ENCODE data around the gene NCBP2.

Gene NCBP2

GRCh38 chr3:196927571-196928453 is 14.5 kb downstream of the NCBP2 start:
- WGBS (ENCODE audit: insufficient coverage) = 93% methylated on average over 6 of the region's 7 CpGs
- Histone ChIP-seq H3K36me3 (ENCODE audit: control insufficient read depth in 4 of 4, insufficient read depth in 4 of 4, low read length in 3 of 4) (peaks cover 11 to 59% (median 35%) of the 10 kb centered on the region in 4 experiments), H3K4me1 (ENCODE audit: control extremely low read depth in 1 of 4, control insufficient read depth in 4 of 4, insufficient read depth in 4 of 4, low read length in 3 of 4) (no peaks in the 10 kb centered on the region), H3K4me3 (ENCODE audit: control insufficient read depth in 1 of 7, extremely low read depth in 1 of 7, insufficient read depth in 4 of 7, low read depth in 2 of 7, low read length in 6 of 7) (no peak overlapping the region), H3K27me3 (replicated peaks in 2 of 5; ENCODE audit: control insufficient read depth in 4 of 5, insufficient read depth in 5 of 5, low read length in 4 of 5) (no peaks in the 10 kb centered on the region), H3K9me3 (ENCODE audit: control extremely low read depth in 1 of 5, control insufficient read depth in 4 of 5, insufficient read depth in 2 of 5, low read depth in 1 of 5, low read length in 4 of 5) (no peaks in the 10 kb centered on the region), H3K27ac (ENCODE audit: insufficient read depth in 1 of 2, low read depth in 1 of 2, low read length in 2 of 2, poor library complexity in 1 of 2, severe bottlenecking in 2 of 2) (no peak overlapping the region)
- no peak for DNase-seq
- ChIA-PET POLR2A (no interaction called here), CTCF (interaction anchor here (0.7 kb wide), 1 partner anchor 328 kb away, joined by 3 read pairs; no protein-coding TSS in a partner anchor)

GRCh38 chr3:196920733-196921132 is 21.6 kb downstream of the NCBP2 start:
- ChIA-PET CTCF (no interaction called here), POLR2A (interaction anchor here (0.7 kb wide), 1 partner anchor 18 kb away, joined by 3 read pairs; no protein-coding TSS in a partner anchor)
- no peak overlapping the region for H3K4me3 ChIP-seq (ENCODE audit: control insufficient read depth in 1 of 7, extremely low read depth in 1 of 7, insufficient read depth in 4 of 7, low read depth in 2 of 7, low read length in 6 of 7)
- H3K27ac ChIP-seq (ENCODE audit: insufficient read depth in 1 of 2, low read depth in 1 of 2, low read length in 2 of 2, poor library complexity in 1 of 2, severe bottlenecking in 2 of 2) = no peak overlapping the region
- H3K9me3 ChIP-seq (ENCODE audit: control extremely low read depth in 1 of 5, control insufficient read depth in 4 of 5, insufficient read depth in 2 of 5, low read depth in 1 of 5, low read length in 4 of 5) = peaks cover 0 to 5% (median 2%) of the 10 kb centered on the region in 5 experiments
- 44% methylated on average over 2 of the region's 2 CpGs for WGBS (ENCODE audit: insufficient coverage)
- no peaks in the 10 kb centered on the region for H3K27me3 ChIP-seq (replicated peaks in 2 of 5; ENCODE audit: control insufficient read depth in 4 of 5, insufficient read depth in 5 of 5, low read length in 4 of 5)
- DNase-seq = peak in 2 of 3 donors; percentile 18 to 49
- no peaks in the 10 kb centered on the region for H3K4me1 ChIP-seq (ENCODE audit: control extremely low read depth in 1 of 4, control insufficient read depth in 4 of 4, insufficient read depth in 4 of 4, low read length in 3 of 4)
- peaks cover 2 to 25% (median 8%) of the 10 kb centered on the region in 4 experiments for H3K36me3 ChIP-seq (ENCODE audit: control insufficient read depth in 4 of 4, insufficient read depth in 4 of 4, low read length in 3 of 4)

- no peak for DNase-seq
- ChIA-PET POLR2A (no interaction called here), CTCF (interaction anchor here (0.7 kb wide), 1 partner anchor 389 kb away, joined by 3 read pairs; no protein-coding TSS in a partner anchor)
- Histone ChIP-seq H3K9me3 (ENCODE audit: control extremely low read depth in 1 of 5, control insufficient read depth in 4 of 5, insufficient read depth in 2 of 5, low read depth in 1 of 5, low read length in 4 of 5) (peaks cover 0 to 14% (median 2%) of the 10 kb centered on the region in 5 experiments), H3K27ac (ENCODE audit: insufficient read depth in 1 of 2, low read depth in 1 of 2, low read length in 2 of 2, poor library complexity in 1 of 2, severe bottlenecking in 2 of 2) (no peak overlapping the region), H3K4me1 (ENCODE audit: control extremely low read depth in 1 of 4, control insufficient read depth in 4 of 4, insufficient read depth in 4 of 4, low read length in 3 of 4) (no peaks in the 10 kb centered on the region), H3K36me3 (ENCODE audit: control insufficient read depth in 4 of 4, insufficient read depth in 4 of 4, low read length in 3 of 4) (peaks cover 7 to 35% (median 18%) of the 10 kb centered on the region in 4 experiments), H3K27me3 (replicated peaks in 2 of 5; ENCODE audit: control insufficient read depth in 4 of 5, insufficient read depth in 5 of 5, low read length in 4 of 5) (no peaks in the 10 kb centered on the region), H3K4me3 (ENCODE audit: control insufficient read depth in 1 of 7, extremely low read depth in 1 of 7, insufficient read depth in 4 of 7, low read depth in 2 of 7, low read length in 6 of 7) (no peak overlapping the region)
- 100% methylated on average over 1 of the region's 2 CpGs for WGBS (ENCODE audit: insufficient coverage)
These were observed 23.4 kb downstream of the NCBP2 start for GRCh38 chr3:196918968-196919367.

- CTCF ChIA-PET = interaction anchor here (1.1 to 1.5 kb wide), 3 partner anchors 8 to 79 kb away, joined by 3 read pairs; no protein-coding TSS in a partner anchor
These were observed 25.3 kb downstream of the NCBP2 start for GRCh38 chr3:196916995-196917394.

GRCh38 chr3:196916221-196916620 is 26.1 kb downstream of the NCBP2 start:
- POLR2A ChIA-PET = no interaction called here

More at GRCh38 chr3:196916995-196917394, 25.3 kb downstream of the NCBP2 start:
- Histone ChIP-seq H3K9me3 (ENCODE audit: control extremely low read depth in 1 of 5, control insufficient read depth in 4 of 5, insufficient read depth in 2 of 5, low read depth in 1 of 5, low read length in 4 of 5) (peaks cover 0 to 14% (median 2%) of the 10 kb centered on the region in 5 experiments), H3K4me3 (ENCODE audit: control insufficient read depth in 1 of 7, extremely low read depth in 1 of 7, insufficient read depth in 4 of 7, low read depth in 2 of 7, low read length in 6 of 7) (no peak overlapping the region), H3K4me1 (ENCODE audit: control extremely low read depth in 1 of 4, control insufficient read depth in 4 of 4, insufficient read depth in 4 of 4, low read length in 3 of 4) (no peaks in the 10 kb centered on the region), H3K36me3 (ENCODE audit: control insufficient read depth in 4 of 4, insufficient read depth in 4 of 4, low read length in 3 of 4) (peaks cover 7 to 27% (median 15%) of the 10 kb centered on the region in 4 experiments), H3K27me3 (replicated peaks in 2 of 5; ENCODE audit: control insufficient read depth in 4 of 5, insufficient read depth in 5 of 5, low read length in 4 of 5) (no peaks in the 10 kb centered on the region), H3K27ac (ENCODE audit: insufficient read depth in 1 of 2, low read depth in 1 of 2, low read length in 2 of 2, poor library complexity in 1 of 2, severe bottlenecking in 2 of 2) (no peak overlapping the region)
- POLR2A ChIA-PET = no interaction called here
- no peak for DNase-seq
- WGBS (ENCODE audit: insufficient coverage) = 100% methylated on average over 2 of the region's 3 CpGs

GRCh38 chr3:196915375-196915774 is 27.0 kb downstream of the NCBP2 start:
- CTCF ChIA-PET = no interaction called here
- no peak overlapping the region for H3K4me3 ChIP-seq (ENCODE audit: control insufficient read depth in 1 of 7, extremely low read depth in 1 of 7, insufficient read depth in 4 of 7, low read depth in 2 of 7, low read length in 6 of 7)
- peaks cover 7 to 25% (median 15%) of the 10 kb centered on the region in 4 experiments for H3K36me3 ChIP-seq (ENCODE audit: control insufficient read depth in 4 of 4, insufficient read depth in 4 of 4, low read length in 3 of 4)
- H3K27ac ChIP-seq (ENCODE audit: insufficient read depth in 1 of 2, low read depth in 1 of 2, low read length in 2 of 2, poor library complexity in 1 of 2, severe bottlenecking in 2 of 2) = no peak overlapping the region
- H3K9me3 ChIP-seq (ENCODE audit: control extremely low read depth in 1 of 5, control insufficient read depth in 4 of 5, insufficient read depth in 2 of 5, low read depth in 1 of 5, low read length in 4 of 5) = peaks cover 0 to 14% (median 2%) of the 10 kb centered on the region in 5 experiments
- H3K4me1 ChIP-seq (ENCODE audit: control extremely low read depth in 1 of 4, control insufficient read depth in 4 of 4, insufficient read depth in 4 of 4, low read length in 3 of 4) = no peaks in the 10 kb centered on the region
- POLR2A ChIA-PET = no interaction called here
- H3K27me3 ChIP-seq (replicated peaks in 2 of 5; ENCODE audit: control insufficient read depth in 4 of 5, insufficient read depth in 5 of 5, low read length in 4 of 5) = no peaks in the 10 kb centered on the region
- WGBS (ENCODE audit: insufficient coverage) = no CpG with 5 or more reads among the region's 3 CpGs
- DNase-seq = no peak

More at GRCh38 chr3:196916221-196916620, 26.1 kb downstream of the NCBP2 start:
- Histone ChIP-seq H3K27ac (ENCODE audit: insufficient read depth in 1 of 2, low read depth in 1 of 2, low read length in 2 of 2, poor library complexity in 1 of 2, severe bottlenecking in 2 of 2) (no peak overlapping the region), H3K4me1 (ENCODE audit: control extremely low read depth in 1 of 4, control insufficient read depth in 4 of 4, insufficient read depth in 4 of 4, low read length in 3 of 4) (no peaks in the 10 kb centered on the region), H3K9me3 (ENCODE audit: control extremely low read depth in 1 of 5, control insufficient read depth in 4 of 5, insufficient read depth in 2 of 5, low read depth in 1 of 5, low read length in 4 of 5) (peaks cover 0 to 14% (median 2%) of the 10 kb centered on the region in 5 experiments), H3K36me3 (ENCODE audit: control insufficient read depth in 4 of 4, insufficient read depth in 4 of 4, low read length in 3 of 4) (peaks cover 7 to 27% (median 15%) of the 10 kb centered on the region in 4 experiments), H3K4me3 (ENCODE audit: control insufficient read depth in 1 of 7, extremely low read depth in 1 of 7, insufficient read depth in 4 of 7, low read depth in 2 of 7, low read length in 6 of 7) (no peak overlapping the region), H3K27me3 (replicated peaks in 2 of 5; ENCODE audit: control insufficient read depth in 4 of 5, insufficient read depth in 5 of 5, low read length in 4 of 5) (no peaks in the 10 kb centered on the region)
- DNase-seq = no peak
- CTCF ChIA-PET = interaction anchor here (1.5 kb wide), 1 partner anchor 9 kb away, joined by 3 read pairs; no protein-coding TSS in a partner anchor
- WGBS (ENCODE audit: insufficient coverage) = no CpG with 5 or more reads among the region's 1 CpG

- POLR2A ChIA-PET = no interaction called here
- H3K9me3 ChIP-seq (ENCODE audit: control extremely low read depth in 1 of 5, control insufficient read depth in 4 of 5, insufficient read depth in 2 of 5, low read depth in 1 of 5, low read length in 4 of 5) = peaks cover 0 to 14% (median 2%) of the 10 kb centered on the region in 5 experiments
- no peak overlapping the region for H3K4me3 ChIP-seq (ENCODE audit: control insufficient read depth in 1 of 7, extremely low read depth in 1 of 7, insufficient read depth in 4 of 7, low read depth in 2 of 7, low read length in 6 of 7)
- DNase-seq = no peak
- peaks cover 7 to 25% (median 15%) of the 10 kb centered on the region in 4 experiments for H3K36me3 ChIP-seq (ENCODE audit: control insufficient read depth in 4 of 4, insufficient read depth in 4 of 4, low read length in 3 of 4)
- no peaks in the 10 kb centered on the region for H3K4me1 ChIP-seq (ENCODE audit: control extremely low read depth in 1 of 4, control insufficient read depth in 4 of 4, insufficient read depth in 4 of 4, low read length in 3 of 4)
- H3K27me3 ChIP-seq (replicated peaks in 2 of 5; ENCODE audit: control insufficient read depth in 4 of 5, insufficient read depth in 5 of 5, low read length in 4 of 5) = no peaks in the 10 kb centered on the region
- CTCF ChIA-PET = no interaction called here
- no peak overlapping the region for H3K27ac ChIP-seq (ENCODE audit: insufficient read depth in 1 of 2, low read depth in 1 of 2, low read length in 2 of 2, poor library complexity in 1 of 2, severe bottlenecking in 2 of 2)
- WGBS (ENCODE audit: insufficient coverage) = 100% methylated on average over 3 of the region's 4 CpGs
These were observed 27.5 kb downstream of the NCBP2 start for GRCh38 chr3:196914866-196915265.

All from common myeloid progenitor, CD34-positive (primary cell).